HG02870 (cell line): ENCODE results near the gene AKR1C2.
"Not testable (repeated sequence)": the region's sequence is repeated elsewhere in the genome, so short reads cannot be mapped to it uniquely, and the experiment has no call there.

Source experiments
- ATAC-seq: cut with Tn5 transposase; IDR thresholded peaks from one replicate; pipeline ENCODE4 v1.9.1; 2021; ENCODE audit warnings: mild to moderate bottlenecking, moderate library complexity; ENCODE audit not compliant: unreplicated experiment

Gene AKR1C2

DNA sequence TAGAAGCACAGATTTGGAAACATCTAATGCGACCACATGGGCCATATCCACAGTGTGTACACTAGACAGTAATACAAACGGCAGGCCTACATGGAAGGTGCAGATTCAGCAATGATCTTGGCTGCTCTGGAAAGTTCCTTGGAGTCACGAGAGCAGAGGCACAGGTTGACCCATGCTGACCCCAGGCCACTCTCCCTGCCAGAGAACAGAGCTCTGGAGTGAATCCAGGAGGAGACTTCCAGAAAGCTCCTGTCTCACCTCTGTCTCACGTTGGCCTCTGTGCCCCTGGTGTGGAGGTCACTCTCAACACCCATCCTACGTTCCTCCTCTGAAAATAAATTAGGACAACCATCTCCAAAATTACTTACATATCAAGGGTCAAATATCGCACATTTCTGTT lies 12.2 kb downstream of the AKR1C2 start:
- not testable (repeated sequence) for ATAC-seq

DNA sequence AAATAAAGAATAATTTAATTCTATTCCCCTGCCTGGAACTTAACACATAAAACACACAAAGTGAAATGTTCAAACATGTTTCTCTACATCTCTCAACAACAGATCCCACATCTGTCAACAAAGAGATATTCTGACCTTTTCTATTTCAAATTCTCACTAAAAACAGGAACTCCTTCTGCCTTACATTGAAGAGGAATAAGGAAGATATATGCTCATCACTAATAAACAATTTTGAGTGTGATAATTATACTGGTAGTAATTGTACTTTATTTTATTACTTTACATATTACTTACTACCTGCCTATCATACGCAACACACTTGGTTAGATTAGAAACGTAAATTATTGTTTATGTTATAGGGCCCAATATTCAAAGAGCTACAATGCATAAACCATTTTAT lies 13.4 kb downstream of the AKR1C2 start:
- no peak for ATAC-seq

DNA sequence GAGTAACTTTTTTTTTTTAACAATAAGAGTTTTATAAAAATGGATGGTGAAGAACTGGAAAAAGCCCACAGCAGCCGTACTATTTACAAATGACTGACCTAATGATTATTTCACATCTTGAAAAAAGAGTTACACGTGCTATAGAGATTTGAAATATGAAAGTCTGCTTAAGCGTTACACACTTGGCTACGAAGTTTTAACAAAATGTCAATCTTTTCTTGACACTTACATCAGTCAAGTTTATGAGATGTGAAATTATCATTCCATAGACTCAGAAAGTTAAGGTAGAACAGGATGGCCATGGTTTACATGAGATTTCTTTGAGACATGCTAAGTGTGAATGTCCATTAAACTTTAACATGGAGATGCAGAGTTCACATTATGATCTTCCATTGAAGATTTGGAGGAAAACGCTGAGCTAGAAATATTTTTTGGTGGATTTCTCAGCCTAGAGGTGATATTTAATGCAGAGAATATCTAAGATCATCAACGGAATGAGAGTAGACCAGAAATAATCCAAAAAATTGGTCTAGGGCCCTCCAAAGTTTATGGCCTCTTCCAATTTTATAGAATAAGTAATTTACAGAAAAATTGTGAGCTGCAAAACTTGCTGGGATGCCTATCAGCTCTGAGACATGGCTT lies 15.5 kb downstream of the AKR1C2 start:
- not testable (repeated sequence) for ATAC-seq

DNA sequence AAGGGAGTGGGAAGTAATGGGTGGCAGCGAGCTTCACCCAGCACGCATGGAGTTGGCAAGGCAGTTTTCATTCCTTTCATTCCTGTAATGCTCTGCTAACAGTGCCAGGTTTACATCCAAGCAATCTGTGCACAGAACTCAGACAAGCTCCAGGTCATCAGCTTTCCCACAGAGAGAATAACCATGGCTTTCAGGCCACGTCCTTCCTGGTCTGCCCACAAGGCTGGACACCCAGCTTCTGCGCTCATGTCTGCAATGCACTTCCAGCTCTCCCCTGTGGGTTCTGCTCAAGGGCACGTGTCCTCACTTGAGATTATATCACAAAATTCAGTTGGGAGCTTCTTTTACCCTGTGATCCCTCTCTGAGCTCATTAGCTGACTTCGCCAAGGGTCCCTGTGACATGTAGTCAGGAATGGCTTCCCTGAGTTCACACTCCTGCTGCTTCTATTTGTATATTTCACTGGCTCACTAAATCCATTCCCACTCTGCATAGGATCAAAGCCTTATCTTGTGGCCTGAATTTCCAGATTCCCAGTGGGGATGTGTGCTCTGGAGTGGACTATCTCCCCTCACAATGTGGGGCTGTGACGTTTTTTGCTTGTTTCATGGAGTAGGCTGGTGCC lies 18.6 kb downstream of the AKR1C2 start:
- no peak for ATAC-seq

DNA sequence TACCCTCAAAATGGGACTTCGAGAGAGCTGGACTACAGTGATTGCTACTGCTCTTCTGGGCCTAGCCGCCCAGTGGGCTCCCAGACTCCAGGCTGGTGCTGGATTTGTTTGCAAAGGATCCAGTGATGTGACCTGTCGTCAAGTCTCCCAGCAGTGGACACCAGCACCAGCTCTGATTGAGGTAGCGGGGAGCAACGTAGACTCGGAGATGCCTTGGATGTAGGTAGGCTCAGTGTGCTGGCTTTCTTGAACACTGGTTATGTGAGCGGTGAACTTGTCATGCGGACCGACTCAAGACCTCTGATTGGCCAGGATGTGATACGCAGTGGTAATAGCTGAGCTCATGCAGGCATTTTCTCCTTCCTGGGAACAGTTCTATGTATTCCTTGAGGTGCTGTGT lies 19.4 kb downstream of the AKR1C2 start:
- no peak for ATAC-seq

DNA sequence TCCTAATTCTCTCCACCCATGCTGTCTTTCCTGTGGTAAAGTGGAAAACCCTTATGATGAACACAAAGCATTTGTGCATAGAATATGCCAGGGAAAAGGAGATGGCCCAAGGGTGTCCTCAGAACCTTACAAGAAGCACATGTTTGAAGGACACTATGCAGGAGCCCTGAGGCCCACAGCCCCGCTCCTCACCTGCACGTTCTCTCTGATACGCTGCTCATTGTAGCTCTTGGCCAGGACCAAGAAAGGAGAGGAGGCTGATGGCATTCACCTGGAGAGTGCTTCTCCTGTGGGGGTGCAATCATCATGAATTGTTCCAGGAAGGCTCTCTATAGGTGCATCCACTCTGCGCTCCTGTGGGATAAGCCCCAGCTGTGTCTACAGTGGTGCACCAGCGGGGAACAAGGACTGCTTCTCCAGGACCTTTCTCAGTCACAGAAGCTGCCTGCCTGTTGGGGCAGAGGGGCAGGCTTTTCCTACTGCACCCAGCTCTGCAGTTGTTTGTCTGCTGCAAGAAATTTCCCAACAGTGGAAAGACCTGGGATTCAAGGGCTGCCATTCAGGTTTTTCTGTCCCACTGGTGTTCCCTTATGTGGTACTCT lies 19.9 kb downstream of the AKR1C2 start:
- ATAC-seq: no peak

DNA sequence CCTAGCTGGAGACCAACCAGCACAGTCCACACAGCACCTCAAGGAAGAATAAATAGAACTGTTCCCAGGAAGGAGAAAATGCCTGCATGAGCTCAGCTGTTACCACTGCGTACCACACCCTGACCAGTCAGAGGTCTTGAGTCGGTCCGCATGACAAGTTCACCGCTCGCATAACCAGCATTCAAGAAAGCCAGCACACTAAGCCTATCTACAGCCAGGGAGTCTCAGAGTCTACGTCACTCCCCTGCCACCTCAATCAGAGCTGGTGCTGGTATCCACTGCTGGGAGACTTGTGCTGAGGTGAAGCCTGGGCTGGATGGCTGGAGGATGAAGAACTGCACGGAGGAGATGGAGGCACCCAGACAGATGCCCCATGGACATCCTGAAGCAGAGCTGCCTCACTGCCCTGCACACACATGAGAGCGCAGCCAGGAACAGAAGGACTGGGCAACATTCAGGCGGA lies 20.9 kb downstream of the AKR1C2 start:
- ATAC-seq: no peak

DNA sequence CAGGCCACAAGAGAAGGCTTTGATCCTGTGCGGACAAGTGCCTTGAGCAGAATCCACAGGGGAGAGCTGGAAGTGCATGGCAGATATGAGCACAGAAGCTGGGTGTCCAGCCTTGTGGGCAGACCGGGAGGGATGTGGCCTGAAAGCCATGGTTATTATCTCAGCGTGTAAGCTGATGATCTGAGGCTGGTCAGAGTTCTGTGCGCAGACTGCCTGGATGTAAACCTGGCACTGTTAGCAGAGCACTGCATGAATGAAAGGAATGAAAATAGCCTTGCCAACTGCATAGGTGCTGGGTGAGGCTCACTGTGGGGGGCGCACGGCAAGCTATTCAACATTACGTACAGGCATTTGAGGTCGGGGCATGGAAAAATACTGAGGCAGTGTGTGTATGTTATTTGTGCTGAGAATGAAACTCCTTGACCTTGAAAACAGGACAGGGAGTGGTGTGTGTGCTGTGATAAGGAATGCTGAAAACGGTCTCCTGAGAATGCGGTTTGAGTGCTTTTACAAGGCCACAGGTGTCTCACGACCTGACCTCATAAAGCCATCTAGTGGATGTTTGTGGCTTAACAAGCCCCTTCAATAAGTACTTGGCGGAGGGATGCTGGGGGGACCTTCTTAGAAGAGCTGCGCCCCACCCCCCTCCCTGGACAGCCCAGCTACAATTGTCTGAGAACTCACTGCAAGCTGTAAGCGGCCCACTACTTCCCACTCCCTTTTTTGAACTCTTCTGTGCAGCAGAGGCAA lies 21.8 kb downstream of the AKR1C2 start:
- ATAC-seq: peak; percentile 44

DNA sequence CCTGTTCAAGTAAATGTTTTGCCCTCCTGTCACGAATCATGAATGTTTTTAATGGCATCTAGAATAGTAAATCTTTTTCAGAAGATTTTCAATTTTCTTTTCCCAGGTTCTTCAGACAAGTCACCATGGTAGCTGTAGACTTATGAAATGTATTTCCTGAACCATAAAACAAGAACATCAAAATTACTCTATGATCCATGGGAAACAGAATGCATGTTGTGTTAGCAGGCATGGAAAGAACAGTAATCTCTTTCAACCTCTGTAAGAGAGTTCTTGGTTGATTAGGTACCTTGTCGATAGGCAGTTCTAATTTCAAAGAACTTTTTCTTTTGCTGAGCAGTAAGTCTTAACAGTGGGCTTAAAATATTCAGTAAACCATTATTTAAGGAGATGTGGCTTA lies 22.9 kb downstream of the AKR1C2 start:
- ATAC-seq: no peak

DNA sequence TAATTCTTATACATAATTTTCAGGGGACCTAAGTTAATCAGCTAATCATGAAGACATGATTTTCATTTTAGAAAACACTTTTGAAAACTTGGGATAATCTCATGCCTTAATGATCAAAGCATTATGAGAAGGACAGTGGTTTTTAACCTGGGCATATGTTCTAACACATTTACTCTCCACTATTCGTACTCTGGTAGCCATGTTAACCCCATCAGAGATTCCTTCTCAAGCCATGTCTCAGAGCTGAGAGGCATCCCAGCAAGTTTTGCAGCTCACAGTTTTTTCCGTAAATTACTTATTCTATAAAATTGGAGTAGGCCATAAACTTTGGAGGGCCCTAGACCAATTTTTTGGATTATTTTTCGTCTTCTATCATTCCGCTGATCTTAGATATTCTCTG lies 24.8 kb downstream of the AKR1C2 start:
- no peak for ATAC-seq

DNA sequence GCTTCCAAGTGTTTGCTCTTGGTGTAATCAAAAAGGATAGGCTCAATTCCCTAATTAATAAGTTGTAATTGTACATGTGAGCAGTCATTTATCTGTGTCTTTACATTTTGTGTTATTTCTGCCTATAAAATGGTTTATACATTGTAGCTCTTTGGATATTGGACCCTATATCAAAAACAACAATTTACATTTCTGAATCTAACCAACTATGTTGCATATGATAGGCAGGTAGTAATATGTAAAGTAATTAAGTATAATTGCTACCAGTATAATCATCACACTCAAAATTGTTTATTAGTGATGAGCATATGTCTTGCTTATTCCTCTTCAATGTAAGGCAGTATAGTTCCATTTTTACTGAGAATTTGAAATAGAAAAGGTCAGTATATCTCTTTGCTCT lies 26.6 kb downstream of the AKR1C2 start:
- no peak for ATAC-seq

DNA sequence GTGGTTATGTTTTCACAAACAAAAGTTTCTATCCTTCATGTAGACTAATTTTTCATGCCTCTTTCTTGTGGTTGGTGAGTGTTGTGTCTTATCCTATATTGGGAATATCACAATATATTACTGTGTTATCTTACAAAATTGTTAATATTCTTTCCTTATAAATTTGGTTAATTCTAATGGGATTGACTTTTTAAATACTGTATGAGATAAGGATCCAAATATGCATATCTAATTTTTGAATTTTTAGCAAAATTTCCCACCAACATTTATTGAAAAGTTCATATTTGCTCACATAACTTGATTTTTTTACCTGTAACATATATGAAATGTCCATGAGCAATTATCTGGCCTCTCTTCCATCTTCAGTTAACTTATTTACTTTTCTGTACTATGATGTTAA lies 29.3 kb downstream of the AKR1C2 start:
- not testable (repeated sequence) for ATAC-seq

DNA sequence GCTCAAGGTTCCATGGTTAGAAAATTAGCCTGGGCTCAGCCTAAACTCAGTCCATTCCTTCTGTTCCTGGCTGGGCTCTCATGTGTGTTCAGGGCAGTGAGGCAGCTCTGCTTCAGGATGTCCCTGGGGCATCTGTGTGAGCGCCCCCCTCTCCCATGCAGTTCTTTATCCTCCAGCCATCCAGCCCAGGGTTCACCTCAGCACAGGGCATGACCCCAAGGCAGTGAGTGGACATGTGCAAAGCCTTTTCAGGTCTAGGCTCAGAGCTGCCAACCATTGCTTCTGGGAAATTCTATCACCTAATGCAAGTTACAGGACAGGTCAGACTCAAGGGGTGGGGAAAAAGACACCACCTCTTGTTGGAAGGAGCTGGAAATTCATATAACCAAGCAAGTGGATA lies 30.4 kb downstream of the AKR1C2 start:
- not testable (repeated sequence) for ATAC-seq

DNA sequence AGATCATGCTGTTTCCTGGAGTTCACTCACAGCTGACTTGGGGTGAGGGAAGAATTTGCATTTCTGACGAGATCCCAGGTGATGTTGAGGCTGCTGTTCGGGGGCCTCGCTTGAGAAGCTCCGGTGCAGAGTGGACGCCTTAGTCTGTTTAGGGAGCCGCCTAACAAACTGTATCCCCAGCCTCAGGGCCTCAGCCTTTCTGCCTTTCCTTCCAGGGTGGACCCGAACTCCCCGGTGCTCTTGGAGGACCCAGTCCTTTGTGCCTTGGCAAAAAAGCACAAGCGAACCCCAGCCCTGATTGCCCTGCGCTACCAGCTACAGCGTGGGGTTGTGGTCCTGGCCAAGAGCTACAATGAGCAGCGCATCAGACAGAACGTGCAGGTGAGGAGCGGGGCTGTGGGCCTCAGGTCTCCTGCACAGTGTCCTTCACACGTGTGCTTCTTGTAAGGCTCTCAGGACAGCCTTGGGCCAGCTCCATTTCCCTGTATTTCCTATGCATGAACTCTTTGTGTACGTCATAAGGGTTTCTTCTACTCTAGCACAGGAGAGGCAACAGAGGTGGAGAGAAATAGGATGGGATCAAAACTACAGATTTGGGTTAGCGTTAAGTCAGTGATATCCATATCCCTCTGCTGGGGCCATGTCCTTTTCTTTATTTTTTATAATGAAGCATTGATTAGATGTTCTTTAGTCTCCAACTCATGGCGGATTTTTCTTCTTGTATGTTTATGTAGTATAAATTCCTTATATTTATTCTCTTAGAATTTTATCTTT lies 31.1 kb downstream of the AKR1C2 start:
- not testable (repeated sequence) for ATAC-seq

DNA sequence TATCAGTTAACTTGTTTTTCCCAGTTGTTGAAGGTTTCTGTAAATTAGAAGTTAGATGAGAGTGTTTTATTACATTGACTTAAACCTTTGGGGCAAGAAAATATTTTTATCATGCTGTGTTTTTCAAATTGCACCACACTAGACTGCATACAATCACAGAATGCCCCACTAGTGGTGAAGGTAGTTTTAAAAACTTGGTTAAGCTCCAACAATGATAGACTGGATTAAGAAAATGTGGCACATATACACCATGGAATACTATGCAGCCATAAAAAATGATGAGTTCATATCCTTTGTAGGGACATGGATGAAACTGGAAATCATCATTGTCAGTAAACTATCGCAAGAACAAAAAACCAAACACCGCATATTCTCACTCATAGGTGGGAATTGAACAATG lies 33.3 kb downstream of the AKR1C2 start:
- ATAC-seq: not testable (repeated sequence)

DNA sequence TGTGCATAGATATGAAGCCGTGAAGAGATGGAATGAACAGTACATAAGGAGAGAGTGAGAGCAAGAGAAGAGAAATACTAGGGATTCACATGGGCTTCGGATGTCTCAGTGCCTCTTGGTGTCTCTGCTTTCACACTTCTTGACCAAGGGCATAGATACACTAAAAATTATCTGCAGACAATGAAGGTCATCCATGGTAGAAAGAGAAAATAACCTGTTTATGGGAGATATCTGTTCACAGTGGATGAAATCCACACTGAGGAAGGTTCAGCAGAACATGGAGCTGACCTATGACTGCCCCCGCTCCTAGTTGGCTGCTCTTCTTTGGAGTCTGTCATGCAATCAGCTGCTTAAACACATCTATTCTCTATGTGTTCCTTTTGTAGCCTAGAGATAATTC lies 34.4 kb downstream of the AKR1C2 start:
- ATAC-seq: not testable (repeated sequence)

DNA sequence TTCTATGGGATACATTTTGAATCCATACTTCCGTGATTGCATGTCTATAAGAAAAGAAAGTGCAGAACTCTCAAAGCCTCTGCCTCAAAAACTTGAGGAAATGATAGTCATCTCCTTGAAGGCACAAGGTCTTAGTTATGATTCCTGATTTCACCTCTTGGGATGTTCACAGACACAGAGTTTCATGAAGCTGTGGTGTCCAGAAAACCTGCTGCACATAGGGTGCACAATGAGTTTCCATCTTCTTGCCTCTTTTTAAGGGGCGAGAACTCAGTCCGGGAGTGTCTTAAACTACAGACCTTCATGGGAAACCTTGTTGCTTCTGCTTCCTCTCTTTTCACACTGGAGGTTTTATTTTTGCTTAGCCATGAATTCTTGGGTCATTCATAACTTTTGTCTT lies 36.5 kb downstream of the AKR1C2 start:
- ATAC-seq: not testable (repeated sequence)

DNA sequence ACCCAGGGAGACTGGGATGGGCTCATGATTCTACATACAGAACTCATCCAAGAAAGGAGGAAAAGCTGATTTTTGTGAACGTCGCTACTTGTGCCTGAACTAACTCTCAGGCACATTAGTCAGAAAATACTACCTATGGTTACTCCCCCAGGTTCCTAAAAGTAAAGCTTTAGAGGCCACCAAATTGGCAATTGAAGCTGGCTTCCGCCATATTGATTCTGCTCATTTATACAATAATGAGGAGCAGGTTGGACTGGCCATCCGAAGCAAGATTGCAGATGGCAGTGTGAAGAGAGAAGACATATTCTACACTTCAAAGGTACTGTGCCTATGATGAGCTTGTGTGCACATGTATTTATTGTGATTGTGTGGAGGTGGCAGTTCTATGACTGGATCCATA lies 37.9 kb downstream of the AKR1C2 start:
- not testable (repeated sequence) for ATAC-seq

DNA sequence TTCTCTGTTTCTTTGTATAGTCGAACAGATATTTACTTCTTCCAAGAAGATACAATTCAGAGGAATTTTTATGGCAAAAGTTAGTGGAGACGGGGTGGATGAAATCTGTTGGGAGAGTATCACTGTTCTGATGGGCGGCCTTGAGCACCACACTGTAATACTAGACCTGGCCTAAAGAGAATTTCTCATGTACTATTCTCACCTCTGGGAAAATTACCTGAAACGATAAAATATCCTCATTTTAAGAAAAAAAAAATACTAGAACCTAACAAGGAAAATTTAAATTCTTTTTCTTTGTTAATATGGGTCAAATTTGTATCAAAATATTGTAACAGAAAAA lies 39.9 kb downstream of the AKR1C2 start:
- ATAC-seq: not testable (repeated sequence)

DNA sequence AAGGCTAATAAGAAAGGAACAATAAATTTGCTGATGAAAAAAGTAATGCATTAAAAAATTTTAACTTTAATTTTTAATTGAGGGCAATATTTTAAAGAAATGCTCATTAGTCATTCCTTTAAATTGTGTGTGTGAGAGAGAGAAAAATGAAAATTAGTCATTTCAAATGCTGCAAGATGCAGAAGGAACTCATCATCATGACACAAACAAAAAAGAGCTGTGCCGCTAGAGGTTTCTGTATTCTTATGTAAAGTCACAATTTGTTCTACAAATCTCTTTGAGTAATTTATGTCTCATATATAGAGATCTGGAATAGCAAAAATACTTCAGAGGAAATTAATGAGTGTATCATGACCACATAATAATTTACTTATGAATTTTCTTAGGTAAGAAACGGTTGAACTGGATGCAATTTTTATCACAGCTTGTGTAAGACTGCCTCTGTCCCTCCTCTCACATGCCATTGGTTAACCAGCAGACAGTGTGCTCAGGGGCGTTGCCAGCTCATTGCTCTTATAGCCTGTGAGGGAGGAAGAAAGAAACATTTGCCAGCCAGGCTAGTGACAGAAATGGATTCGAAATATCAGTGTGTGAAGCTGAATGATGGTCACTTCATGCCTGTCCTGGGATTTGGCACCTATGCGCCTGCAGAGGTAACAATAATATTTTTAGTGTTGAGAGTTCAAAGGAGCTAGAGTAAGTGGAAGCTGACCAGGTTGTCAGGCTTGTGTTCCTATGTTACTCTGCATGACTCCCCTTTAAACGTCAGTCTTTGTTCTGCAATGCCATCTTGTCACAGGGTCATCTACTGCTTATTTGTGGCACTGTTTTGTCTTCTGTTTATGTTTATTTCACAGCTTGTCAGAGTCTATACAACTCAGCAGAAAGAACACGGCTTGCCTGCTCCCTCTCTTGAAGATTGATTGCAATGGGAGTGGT lies 40.5 kb downstream of the AKR1C2 start, which contains the start of gene AKR1C1:
TSS of gene AKR1C1 (plus strand) at position 540 of the 939 bp plus-strand sequence. CDS start at position 570, 30 bp downstream.
- ATAC-seq: not testable (repeated sequence)
